ENCODE measurements around the gene OLR1.
"Not testable (repeated sequence)": the region's sequence is repeated elsewhere in the genome, so short reads cannot be mapped to it uniquely, and the experiment has no call there.

Gene OLR1

DNA sequence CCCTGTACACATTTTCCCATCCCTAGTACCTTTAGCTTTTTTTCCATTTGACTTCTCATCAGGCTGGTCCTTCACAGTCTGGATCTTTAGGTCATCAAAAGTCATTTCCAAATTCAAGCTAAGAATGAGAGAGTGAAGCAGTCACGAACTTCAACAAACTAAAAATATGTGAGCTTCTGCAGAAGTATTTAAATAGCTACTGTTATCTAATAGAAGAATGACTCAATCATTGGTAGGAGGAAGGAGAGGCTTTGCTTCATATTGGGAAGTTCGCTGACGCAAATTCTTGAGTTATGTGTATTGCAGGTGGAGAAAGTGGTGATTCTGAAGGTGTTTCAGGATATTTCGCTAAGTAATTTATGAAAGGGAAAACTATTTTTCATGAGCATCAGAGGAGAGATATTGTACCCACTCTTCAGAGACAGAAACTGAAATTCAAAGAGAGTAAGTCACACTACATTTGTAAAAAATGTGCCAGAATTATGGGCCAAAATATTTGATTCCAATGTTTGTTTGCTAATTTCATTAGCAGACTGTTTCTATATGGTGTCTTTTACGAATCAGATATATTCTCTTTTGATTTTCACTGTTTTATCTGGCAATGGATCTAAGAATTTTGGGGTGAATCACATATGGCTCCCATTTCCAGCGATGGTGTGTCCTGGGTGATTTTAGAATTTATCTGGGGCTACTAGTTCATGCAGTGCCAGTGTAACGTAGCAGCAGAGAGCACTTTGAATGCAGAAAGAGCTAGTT, at the start of gene OLR1:
Gene OLR1, minus strand, starts transcription at position 160 of the 756 bp plus-strand sequence. Its CDS starts 55 bp downstream, at position 105.
- no peak for DNase-seq

DNA sequence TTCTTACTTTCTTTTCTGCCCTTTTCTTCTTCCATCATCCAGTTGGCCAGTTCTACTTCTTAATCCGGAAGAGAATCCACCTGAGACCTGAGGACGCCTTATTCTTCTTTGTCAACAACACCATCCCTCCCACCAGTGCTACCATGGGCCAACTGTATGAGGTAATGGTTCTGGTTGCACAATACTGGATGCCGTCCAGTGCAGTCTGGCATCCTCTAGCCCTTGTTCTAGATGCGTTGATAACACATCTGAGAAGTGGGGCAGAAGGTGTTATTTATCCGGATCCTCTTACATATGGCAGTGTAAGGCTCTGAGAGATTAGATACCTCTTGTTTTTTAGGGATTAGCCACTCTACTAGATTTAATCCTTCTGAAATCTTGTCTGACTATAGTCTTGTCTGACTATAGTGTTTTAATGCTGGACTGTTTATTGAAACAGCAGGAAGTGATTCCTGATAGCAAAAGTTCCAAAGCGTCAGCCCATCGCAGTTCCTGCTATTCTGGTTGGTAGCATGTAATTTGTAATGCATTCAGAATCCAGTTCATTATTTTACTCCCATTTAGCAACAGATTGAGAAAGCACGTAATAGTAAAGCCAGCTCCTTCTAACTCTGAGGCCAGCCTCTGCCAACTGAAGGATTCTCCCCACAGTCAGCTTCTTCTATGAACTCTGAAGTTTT, 48.6 kb upstream of the OLR1 start:
- DNase-seq, result no peak

DNA sequence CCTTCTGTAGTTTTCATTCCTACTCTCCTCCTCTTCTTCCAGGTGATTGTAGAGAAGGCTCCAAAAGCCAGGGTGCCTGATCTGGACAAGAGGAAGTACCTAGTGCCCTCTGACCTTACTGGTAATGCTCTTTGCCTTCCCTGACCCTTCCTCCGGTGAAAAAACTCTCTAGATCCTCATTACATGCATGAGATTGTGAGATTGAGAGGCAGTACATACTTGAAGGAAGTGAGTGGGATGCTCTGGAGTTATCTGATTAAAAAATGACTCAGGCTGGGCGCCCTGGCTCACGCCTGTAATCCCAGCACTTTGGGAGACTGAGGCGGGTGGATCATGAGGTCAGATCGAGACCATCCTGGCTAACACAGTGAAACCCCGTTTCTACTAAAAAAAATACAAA, 46.1 kb upstream of the OLR1 start:
- no peak for DNase-seq

DNA sequence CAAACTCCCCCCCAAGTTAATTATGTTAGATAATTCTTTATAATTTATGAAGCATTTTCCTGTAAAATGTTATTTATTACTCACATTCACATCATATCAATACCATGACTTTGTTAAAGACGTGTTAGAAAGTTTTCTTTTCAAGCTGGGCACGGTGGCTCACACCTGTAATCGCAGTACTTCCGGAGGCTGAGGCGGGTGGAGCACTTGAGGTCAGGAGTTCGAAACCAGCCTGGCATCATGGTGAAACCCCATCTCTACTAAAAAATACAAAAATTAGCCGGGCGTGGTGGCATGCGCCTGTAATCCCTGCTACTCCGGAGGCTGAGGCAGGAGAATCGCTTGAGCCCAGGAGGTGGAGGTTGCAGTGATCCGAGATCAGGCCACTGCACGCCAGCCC, 44.0 kb upstream of the OLR1 start:
- DNase-seq, result not testable (repeated sequence)

DNA sequence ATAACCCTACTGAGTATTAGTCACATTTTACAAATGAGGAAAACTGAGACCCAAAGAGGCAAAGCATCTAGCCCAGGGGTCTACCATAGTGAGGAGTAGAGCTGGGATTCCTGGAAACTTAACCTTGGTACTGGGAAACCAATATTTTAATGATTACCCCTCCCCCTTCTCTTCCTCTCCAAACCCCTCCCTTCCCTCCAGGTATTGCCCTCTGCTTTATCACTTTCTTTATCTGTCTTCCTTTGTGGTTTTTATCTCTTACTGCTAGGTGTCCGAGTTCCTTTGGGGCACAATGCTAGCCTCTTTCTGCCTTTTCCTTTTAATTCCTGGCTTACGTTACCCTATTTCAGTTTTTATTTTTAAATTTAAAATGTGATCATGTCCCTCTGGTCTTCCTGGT, 43.5 kb upstream of the OLR1 start:
- DNase-seq, result no peak

DNA sequence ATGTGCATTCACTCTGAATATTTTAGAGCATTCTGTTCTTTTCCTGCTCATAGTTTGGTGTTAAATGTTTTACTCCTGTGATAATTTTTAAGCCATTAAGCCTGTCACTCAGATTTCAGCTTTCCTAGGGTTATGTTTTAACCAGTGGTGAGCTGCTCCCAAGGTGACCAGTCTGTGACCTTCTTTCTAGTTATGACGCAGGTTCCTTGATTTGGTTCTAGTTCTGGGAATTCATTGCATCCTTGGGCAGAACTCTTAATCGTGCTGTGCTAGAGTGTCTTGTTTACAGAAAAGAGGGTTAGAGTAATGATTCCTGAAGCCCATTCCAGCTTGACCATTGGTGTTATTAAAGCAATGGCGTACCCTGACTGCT, 42.9 kb upstream of the OLR1 start:
- DNase-seq, result no peak

DNA sequence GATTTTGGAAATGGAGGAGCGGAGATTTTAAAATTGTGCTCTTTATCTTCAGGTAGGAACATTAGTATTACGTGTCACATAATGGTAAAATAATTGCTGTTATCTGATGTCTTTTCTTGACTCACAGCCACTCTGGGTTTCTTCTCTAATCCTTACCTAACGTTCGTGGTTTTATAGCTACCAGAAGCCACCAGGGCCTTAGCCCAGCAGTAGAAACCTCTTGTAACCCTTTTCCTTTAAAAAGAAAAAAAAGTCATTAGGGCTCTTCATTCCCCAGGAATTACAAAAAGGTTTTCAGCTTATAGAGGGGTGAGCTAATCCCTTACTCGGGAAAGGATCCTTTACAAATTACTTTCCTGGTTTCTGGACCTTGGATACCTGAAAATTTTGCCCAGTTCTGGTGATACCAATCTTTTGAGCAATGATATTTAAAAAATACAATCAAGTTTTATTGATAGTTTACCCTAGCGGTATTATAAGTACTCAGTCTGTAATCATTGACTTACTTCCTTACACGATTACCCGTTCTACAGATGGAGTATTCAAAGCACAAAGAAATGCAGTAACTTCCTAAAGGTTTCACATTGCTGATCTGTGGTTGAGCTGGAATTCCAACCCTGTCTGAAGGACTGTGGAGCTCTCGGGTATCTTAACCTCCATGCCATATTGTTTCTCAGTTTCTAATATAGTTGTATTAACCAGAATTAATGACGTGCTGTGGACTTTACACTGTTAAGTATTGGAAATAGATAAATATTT, 42.4 kb upstream of the OLR1 start:
- DNase-seq, result peak; percentile 14

DNA sequence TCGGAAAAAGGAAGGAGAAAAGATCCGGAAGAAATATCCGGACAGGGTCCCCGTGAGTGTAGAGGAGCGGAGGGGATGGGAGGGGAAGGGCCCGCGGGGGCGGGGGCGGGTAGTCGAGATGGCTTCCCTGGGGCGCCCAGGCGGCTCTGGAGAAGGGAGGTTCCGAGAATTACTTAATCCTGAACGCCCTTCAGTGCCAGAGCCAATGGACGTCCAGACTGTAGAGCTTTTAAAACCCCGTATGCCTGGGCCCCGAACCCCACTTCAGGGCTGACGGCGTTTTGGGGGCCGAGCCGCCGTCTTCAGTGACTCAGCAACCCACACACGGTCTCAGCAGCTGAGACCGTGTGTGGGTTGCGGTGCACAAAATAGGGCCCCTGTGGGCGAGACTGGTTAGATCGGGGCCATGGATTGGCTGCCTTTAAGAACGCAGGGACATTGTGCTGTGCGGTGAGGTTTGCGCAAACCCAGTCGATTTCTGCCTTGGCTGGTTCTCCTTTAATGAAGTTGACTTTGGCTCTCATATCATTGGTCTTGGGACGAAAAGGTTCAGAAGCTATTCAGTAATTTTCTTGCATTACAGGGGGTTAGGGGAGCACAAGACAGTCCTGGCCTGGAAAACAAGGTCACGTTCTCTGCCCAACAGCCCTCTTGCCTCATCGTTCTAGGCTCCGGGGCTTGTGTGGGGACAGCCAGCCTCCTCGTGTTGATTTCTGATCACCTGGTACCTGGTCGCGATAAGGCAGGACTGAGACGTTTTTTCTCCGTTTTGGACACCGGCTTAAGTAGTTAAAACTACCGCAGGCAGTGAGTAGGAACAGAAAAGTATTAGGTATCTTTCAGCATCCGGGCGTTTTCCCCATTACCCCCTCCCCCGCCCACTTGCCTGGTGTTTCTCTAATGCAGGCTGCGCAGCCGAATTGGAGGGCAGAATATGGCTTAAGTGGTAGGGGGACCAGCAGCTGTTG, 41.5 kb upstream of the OLR1 start:
- DNase-seq, result peak; percentile 69

DNA sequence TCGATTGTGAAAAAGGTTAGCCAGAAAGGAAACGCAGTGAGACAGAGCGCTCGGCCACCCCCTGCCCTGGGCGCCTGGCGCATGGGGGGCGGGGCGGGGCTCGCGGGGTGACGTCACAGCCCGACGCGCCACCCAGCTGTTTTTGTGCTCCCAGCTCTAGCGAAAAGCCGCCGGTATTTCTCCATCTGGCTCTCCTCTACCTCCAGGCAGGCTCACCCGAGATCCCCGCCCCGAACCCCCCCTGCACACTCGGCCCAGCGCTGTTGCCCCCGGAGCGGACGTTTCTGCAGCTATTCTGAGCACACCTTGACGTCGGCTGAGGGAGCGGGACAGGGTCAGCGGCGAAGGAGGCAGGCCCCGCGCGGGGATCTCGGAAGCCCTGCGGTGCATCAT, 40.8 kb upstream of the OLR1 start, which contains the start of gene GABARAPL1:
Gene GABARAPL1, plus strand, starts transcription at position 139 of the 393 bp plus-strand sequence. Its CDS starts 253 bp downstream, at position 392.
- DNase-seq, result peak; percentile 68

DNA sequence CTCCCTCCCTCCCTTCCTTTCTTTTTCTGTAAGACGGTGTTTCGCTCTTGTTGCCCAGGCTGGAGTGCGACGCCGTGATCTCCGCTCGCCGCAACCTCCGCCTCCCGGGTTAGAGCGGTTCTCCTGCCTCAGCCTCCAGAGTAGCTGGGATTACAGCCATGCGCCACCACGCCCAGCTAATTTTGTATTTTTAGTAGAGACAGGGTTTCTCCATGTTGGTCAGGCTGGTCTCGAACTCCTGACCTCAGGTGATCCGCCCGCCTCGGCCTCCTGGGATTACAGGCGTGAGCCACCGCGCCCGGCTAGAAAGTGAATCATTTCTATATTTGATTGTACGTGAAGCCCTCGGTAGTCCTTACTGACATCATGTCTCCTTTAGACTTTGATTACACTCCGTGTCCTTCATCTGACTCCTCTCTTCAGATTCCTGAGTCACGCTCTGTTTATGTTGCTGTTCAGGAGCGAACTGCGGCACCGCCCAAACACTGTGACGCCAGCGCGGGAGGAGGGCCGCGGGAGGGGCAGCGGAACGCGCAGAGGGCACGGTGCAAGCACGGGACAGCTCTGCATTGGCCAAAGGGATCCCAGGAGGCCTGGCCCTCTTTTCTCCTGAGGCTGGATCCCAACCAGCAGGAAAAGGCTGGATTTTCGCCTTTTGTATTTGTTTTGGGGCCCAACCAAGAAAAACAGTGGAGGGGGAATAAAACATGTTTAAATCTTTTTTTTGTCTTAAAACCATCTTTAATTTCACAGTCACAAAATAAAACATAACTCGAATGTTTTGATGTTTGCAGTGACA, 40.2 kb upstream of the OLR1 start:
- DNase-seq, result peak; percentile 90

DNA sequence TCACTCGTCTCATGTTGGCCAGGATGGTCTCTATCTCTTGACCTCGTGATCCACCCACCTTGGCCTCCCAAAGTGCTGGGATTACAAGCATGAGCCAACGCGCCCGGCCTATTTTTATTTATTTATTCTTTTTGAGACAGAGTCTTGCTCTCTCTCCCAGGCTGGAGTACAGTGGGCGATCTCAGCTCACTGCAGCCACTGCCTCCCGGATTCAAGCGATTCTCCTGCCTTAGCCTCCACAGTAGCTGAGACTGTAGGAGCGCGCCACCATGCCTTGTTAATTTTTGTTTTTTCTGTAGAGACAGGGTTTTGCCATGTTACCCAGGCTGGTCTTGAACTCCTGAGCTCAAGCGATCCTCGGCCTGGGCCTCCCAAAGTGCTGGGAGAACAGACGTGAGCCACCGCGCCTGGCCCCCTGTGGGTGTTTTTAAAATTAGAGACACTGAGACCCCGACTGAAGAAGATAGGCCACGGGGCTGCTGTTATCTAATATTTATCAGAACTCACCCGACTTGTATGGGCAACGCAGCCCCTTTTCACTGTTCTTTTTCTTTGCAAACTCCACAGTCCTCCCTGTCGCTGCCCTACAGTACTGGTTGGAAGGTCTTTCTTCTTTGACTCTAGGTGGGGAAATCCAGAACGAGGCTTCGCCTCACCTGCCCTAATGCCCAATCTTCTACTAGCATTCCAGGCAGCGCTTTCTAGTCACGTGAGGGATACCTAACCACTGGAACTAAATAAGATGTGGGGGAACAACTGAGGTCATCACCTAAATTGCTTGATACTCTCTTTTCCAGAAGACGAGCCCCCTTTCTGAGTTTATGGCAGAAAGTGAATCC, 39.4 kb upstream of the OLR1 start:
- DNase-seq, result no peak

DNA sequence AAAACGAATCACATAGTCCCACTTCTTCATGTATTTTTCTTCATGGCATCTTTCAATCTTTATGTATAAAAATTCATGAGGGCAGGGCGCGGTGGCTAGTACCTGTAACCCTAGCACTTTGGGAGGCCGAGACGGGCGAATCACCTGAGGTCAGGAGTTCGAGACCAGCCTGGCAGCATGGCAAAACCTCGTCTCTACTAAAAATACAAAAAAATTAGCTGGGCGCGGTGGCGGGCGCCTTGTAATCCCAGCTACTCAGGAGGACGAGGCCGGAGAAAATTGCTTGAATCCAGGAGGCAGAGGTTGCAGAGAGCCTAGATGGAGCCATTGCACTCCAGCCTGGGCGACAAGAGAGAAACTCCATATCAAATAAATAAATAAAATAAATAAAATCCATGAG, 38.3 kb upstream of the OLR1 start:
- DNase-seq, result no peak

DNA sequence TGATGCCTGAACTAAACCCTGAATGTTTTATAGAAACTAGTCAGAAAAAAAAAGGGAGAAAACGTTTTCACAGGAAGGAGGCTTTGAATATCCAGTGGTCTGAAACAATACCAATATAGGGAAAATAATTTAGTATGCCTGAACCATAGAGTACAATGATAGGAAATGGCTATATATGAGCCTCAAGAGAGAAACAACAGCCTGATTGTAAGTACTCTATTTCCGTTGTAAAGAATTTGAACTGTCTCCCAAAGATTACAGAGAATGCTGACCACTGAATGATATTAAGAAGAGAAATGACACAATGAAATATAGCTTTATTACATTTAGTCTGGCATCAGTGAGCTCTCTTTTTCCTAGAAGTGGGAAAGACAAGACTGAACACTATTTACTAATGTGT, 35.2 kb upstream of the OLR1 start:
- no peak for DNase-seq

DNA sequence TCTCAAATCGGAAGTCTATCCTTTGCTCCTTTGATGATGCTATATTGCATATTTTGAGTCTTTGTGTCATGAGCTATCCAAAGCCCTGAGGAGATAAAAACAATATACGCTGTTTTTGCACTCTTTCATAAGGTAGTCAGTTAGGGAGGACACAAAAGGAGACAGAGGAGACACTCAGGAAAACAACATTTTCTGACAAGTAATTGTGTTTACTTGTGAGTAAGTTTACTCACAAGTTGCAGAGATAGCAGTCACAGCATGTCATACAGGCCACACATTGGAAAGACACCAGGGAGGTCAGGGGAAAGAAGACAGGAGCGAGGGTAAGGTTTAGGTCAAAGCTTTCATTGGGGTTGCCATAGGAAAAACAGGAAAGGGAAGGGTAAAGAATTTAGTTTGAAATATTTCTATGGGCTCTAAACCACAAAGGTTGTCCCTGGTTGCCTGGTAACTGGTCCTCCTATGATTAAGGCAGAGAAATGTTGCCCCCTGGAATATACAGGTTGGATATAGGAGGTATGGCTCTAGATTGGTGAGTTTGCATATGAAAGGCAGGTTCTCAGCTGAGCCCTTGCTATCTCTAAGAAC, 33.4 kb upstream of the OLR1 start:
- DNase-seq, result no peak

DNA sequence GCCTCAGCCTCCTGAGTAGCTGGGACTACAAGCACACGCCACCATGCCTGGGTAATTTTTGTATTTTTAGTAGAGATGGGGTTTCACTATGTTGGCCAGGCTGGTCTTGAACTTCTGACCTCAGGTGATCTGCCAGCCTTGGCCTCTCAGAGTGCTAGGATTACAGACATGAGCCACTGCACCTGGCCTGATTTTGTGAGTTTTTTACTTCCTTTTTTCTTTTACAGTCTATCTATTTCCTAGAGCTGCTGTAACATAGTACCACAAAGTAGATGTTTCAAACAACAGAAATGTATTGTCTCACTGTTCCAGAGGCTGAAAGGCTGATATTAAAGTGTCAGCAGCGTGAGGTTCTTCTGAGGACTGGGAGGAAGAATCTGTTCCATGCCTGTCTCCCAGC, 32.6 kb upstream of the OLR1 start:
- DNase-seq, result not testable (repeated sequence)

DNA sequence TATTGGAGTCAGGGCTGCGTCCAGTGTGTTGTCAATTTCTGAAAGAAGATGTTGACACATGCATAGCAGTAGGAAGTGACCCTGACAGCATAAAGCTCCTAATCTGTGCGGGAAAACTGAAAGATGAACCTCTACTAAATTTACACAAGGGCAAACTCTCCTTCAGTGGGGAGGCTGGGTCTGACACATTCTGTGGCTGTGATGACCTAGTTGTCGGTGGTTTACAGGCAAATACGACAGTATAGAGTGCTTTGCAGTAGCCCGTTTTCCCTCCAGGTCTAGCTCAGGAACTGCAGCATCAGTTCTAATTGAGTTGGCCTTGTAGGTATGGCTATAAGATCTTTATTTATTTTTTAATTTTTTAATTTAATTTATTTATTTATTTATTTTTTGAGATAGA, 25.9 kb upstream of the OLR1 start:
- DNase-seq, result no peak

DNA sequence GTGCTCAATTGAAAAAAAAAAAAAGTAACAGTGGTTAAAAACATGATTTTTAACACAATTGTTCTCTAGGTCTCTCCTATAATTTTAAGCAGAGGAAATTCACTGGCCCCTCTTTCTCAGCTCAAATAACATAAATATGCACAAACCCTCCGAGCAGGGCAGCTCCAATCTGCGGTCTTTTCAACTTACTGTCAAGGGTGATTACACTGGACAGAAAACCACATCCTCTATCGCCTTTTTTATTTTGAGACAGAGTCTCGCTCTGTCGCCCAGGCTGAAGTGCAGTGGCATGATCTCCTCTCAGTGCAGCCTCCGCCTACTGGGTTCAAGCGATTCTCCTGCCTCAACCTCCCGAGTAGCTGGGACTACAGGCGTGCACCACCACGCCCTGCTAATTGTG, 24.3 kb upstream of the OLR1 start:
- peak; percentile 17 for DNase-seq

DNA sequence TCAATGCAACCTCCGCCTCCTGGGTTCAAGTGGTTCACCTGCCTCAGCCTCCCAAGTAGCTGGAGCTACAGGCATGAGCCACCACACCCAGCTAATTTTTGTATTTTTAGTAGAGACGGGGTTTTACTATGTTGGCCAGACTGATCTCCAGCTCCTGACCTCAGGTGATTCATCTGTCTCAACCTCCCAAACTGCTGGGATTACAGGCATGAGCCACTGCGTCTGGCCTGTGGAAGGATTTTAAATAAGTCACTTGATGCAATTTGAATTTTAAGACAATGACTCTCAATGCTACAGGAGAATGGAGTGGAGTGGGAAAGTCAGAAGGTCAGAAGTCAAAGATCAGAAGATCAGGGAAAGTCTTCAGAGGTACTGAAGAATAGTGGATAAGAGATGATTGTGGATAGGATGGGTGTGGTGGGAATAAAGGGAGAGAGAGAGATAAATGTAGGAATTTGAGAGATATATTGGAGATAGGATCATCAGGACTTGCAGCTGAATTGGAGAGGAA, 22.3 kb upstream of the OLR1 start:
- no peak for DNase-seq

DNA sequence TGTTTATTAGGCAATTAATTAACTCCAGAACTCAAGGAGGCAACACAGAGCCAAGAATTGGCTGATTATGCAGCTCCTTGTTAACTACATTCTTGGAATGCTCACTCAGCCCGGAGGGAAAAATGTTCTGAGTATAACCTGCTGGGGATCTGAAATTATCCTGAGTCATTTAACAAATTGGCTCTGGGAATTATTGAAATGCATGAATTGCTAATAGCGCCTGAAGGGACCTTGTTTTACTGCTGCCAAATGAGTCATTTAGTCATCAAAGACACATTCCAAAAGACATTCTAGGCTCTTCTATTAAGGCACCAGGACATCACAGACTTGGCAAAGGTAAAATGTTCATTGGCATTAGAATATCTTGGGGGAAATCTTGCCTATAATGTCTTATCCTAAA, 19.9 kb upstream of the OLR1 start:
- no peak for DNase-seq
